Colonic mucosa (tissue), 4 donors: ENCODE measurements around the gene IFFO2. TPM values are rescaled to one million over a fixed set of nuclear protein-coding genes. Genes with fewer than 3 reads are reported as not detected.

Source experiments
- DNase-seq: peaks from one replicate; pipeline ENCODE4 v3.0.0-alpha.2; 2020
- H3K27ac ChIP-seq: fragments of 200-600 bp; one replicate; pipeline ENCODE4 v1.8.0; 2021
- H3K27me3 ChIP-seq: fragments of 200-600 bp; one replicate; pipeline ENCODE4 v1.8.0; 2021
- H3K36me3 ChIP-seq: fragments of 200-600 bp; one replicate; pipeline ENCODE4 v1.8.0; 2021
- H3K4me1 ChIP-seq: fragments of 200-600 bp; one replicate; pipeline ENCODE4 v1.8.0; 2021; ENCODE audit warnings: mild to moderate bottlenecking
- H3K4me3 ChIP-seq: fragments of 200-600 bp; one replicate; pipeline ENCODE4 v1.8.0; 2021
- H3K9ac ChIP-seq, 2 donors: one replicate each; pipeline ENCODE4 v1.7.0; 2013; ENCODE audit warnings: control low read depth in 2 of 2, low read depth in 2 of 2, low read length in 2 of 2
- H3K9me3 ChIP-seq: fragments of 200-600 bp; one replicate; pipeline ENCODE4 v1.8.0; 2021
- intact Hi-C: fragments of 100-400 bp; cut with DNase I; formaldehyde crosslinking; loops from one replicate; pipeline ENCODE4 v1.14.1; 2022
- total RNA-seq, 2 donors: library from RNA; stranded (reverse); fragmentation: NEBNext Ultra II Directional in 1 of 2; extraction: Animal tissue kit (Norgen Biotek cat#: 25700) in 1 of 2; gene quantifications; one replicate each; pipeline ENCODE4 v1.2.1, GENCODE V29; 2021
- TF ChIP-seq, protein P1 (sequence below): fragments of 200-600 bp; IDR thresholded peaks from one replicate; pipeline ENCODE4 v1.8.0; 2022; ENCODE audit warnings: antibody characterized with exemption, mild to moderate bottlenecking
- donor health status: healthy.
- donor health status: DM: no; HTN: no; CAD: no.
- donor health status: DM: no; HTN: no; CAD: no.

IFFO2 gene
- total RNA-seq, 2 donors from 2014 or later, result 5.6 to 14.0 TPM

- Histone ChIP-seq H3K36me3 (no peaks in the 10 kb centered on the region), H3K27ac (no peak overlapping the region), H3K4me1 (peaks cover 7% of the 10 kb centered on the region), H3K27me3 (no peaks in the 10 kb centered on the region), H3K4me3 (peak overlapping the region; percentile 87), H3K9me3 (no peaks in the 10 kb centered on the region), H3K9ac (no peak overlapping the region)
- DNase-seq, result no peak
- TF ChIP-seq, protein P1, sequence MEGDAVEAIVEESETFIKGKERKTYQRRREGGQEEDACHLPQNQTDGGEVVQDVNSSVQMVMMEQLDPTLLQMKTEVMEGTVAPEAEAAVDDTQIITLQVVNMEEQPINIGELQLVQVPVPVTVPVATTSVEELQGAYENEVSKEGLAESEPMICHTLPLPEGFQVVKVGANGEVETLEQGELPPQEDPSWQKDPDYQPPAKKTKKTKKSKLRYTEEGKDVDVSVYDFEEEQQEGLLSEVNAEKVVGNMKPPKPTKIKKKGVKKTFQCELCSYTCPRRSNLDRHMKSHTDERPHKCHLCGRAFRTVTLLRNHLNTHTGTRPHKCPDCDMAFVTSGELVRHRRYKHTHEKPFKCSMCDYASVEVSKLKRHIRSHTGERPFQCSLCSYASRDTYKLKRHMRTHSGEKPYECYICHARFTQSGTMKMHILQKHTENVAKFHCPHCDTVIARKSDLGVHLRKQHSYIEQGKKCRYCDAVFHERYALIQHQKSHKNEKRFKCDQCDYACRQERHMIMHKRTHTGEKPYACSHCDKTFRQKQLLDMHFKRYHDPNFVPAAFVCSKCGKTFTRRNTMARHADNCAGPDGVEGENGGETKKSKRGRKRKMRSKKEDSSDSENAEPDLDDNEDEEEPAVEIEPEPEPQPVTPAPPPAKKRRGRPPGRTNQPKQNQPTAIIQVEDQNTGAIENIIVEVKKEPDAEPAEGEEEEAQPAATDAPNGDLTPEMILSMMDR, result no peak
- intact Hi-C loops, result loop anchor here (10.0 kb wide), 1 partner anchor 333 kb away; no protein-coding TSS in a partner anchor
Observed at GRCh38 chr1:18901147-18901951, 55.1 kb downstream of the IFFO2 start.

- no peaks in the 10 kb centered on the region for H3K9me3 ChIP-seq
- H3K4me3 ChIP-seq, result no peak overlapping the region
- no peaks in the 10 kb centered on the region for H3K27me3 ChIP-seq
- peaks cover 7% of the 10 kb centered on the region for H3K4me1 ChIP-seq
- H3K27ac ChIP-seq, result no peak overlapping the region
- H3K9ac ChIP-seq, result no peak overlapping the region
- DNase-seq, result no peak
- TF ChIP-seq, protein P1, result no peak
- H3K36me3 ChIP-seq, result no peaks in the 10 kb centered on the region
- intact Hi-C loops, result loop anchor here (10.0 kb wide), 1 partner anchor 334 kb away; no protein-coding TSS in a partner anchor
Observed at GRCh38 chr1:18900303-18900841, 56.1 kb downstream of the IFFO2 start.

DNA sequence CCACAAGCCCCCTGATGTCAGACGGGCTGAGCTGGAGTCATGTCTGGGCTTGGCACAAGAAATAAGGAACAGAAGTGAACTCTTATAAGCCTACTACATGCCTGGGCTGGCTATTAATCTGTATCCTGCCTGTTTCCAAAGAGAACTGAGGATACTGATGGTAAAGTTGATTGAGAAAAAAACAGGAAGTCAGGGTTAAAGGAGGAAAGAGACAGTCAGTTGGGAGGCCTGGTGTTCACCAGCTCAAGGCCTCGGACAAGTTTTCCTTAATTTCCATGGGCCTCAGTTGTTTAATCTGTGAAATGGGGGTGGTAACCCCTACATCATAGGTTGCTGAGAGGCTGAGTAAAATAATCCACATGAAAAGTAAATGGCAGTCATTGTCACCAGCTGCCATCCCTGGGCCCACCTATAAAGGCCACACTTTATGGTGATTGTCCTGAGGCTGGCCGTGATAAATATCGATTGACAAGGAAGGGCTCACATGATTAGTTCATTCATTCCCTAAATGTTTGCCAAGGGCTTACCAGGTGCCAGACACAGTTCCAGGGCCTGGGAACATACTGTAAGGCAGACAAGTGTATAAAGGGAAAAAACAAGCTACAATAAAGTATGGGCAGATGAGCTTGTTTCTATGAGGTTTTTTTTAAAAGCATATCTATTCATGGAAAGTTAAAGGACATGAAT, 57.0 kb downstream of the IFFO2 start:
- intact Hi-C loops, result loop anchor here (10.0 kb wide), 1 partner anchor 335 kb away; no protein-coding TSS in a partner anchor
- no peaks in the 10 kb centered on the region for H3K36me3 ChIP-seq
- H3K4me1 ChIP-seq, result peaks cover 7% of the 10 kb centered on the region
- H3K27ac ChIP-seq, result no peak overlapping the region
- H3K4me3 ChIP-seq, result no peak overlapping the region
- DNase-seq, result no peak
- H3K9ac ChIP-seq, result no peak overlapping the region
- TF ChIP-seq, protein P1, result no peak
- no peaks in the 10 kb centered on the region for H3K9me3 ChIP-seq
- H3K27me3 ChIP-seq, result no peaks in the 10 kb centered on the region

DNA sequence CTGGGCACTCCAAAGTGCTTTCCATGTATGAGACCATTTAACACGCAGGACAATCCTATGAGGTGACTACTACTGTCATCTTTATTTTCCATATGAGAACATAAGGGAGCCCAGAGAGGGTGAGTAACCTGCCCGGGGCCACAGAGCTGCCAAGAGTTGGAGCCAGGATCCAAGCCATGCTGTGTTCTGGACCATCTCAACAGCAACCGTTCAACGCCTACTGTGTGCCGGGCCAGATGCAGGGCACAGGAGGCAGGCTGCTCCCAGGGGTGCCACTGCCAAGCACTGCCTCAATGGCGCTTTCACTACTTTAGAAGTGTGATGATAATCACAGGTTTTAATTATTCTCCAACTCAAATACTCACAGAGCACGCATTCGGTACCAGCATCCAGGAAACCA, 57.9 kb downstream of the IFFO2 start:
- H3K9me3 ChIP-seq, result no peaks in the 10 kb centered on the region
- H3K27me3 ChIP-seq, result no peaks in the 10 kb centered on the region
- no peak overlapping the region for H3K9ac ChIP-seq
- H3K4me3 ChIP-seq, result no peak overlapping the region
- no peak overlapping the region for H3K27ac ChIP-seq
- TF ChIP-seq, protein P1, result no peak
- no peaks in the 10 kb centered on the region for H3K36me3 ChIP-seq
- intact Hi-C loops, result no loop called here
- peaks cover 7% of the 10 kb centered on the region for H3K4me1 ChIP-seq
- DNase-seq, result no peak

- no peak for DNase-seq
- no peaks in the 10 kb centered on the region for H3K27me3 ChIP-seq
- no peaks in the 10 kb centered on the region for H3K36me3 ChIP-seq
- intact Hi-C loops, result no loop called here
- no peaks in the 10 kb centered on the region for H3K4me1 ChIP-seq
- H3K27ac ChIP-seq, result no peak overlapping the region
- TF ChIP-seq, protein P1, result no peak
- H3K9ac ChIP-seq, result no peak overlapping the region
- no peak overlapping the region for H3K4me3 ChIP-seq
- H3K9me3 ChIP-seq, result no peaks in the 10 kb centered on the region
Observed at GRCh38 chr1:18895317-18895716, 61.2 kb downstream of the IFFO2 start.
